DMS 273 (cell line): Measurements from ENCODE around the gene SEC61G.

ENCODE experiments used
- DNase-seq: peaks from one replicate; lab custom pipeline; 2025; ENCODE audit not compliant: unreplicated experiment; lab: John Stamatoyannopoulos, UW

Gene SEC61G

GRCh38 chr7:54769203-54769602 lies 10.2 kb upstream of the SEC61G start:
- DNase-seq = no peak

GRCh38 chr7:54764861-54765260 lies 5.8 kb upstream of the SEC61G start:
- DNase-seq = no peak

- no peak for DNase-seq
These were observed 1.3 kb downstream of the SEC61G start for GRCh38 chr7:54757711-54758110.

GRCh38 chr7:54749200-54749599 lies 9.8 kb downstream of the SEC61G start:
- DNase-seq = no peak

GRCh38 chr7:54747234-54747633 lies 11.8 kb downstream of the SEC61G start:
- no peak for DNase-seq

- DNase-seq = no peak
These were observed 15.4 kb downstream of the SEC61G start for GRCh38 chr7:54743580-54743979.

GRCh38 chr7:54738737-54739136 lies 20.3 kb downstream of the SEC61G start:
- no peak for DNase-seq

GRCh38 chr7:54729107-54729506 lies 29.9 kb downstream of the SEC61G start:
- no peak for DNase-seq

- DNase-seq = no peak
These were observed 30.6 kb downstream of the SEC61G start for GRCh38 chr7:54728411-54728810.

- DNase-seq = peak; percentile 6
These were observed 33.8 kb downstream of the SEC61G start for GRCh38 chr7:54725255-54725654.

GRCh38 chr7:54722502-54722901 lies 36.5 kb downstream of the SEC61G start:
- no peak for DNase-seq

- no peak for DNase-seq
These were observed 37.0 kb downstream of the SEC61G start for GRCh38 chr7:54722026-54722425.

- no peak for DNase-seq
These were observed 39.0 kb downstream of the SEC61G start for GRCh38 chr7:54719974-54720373.

- DNase-seq = no peak
These were observed 39.6 kb downstream of the SEC61G start for GRCh38 chr7:54719425-54719824.

GRCh38 chr7:54712820-54713219 lies 46.2 kb downstream of the SEC61G start:
- DNase-seq = peak; percentile 77

- no peak for DNase-seq
These were observed 47.0 kb downstream of the SEC61G start for GRCh38 chr7:54711900-54712595.

GRCh38 chr7:54709283-54709682 lies 49.7 kb downstream of the SEC61G start:
- DNase-seq = no peak

GRCh38 chr7:54705436-54705835 lies 53.6 kb downstream of the SEC61G start:
- DNase-seq = peak; percentile 33

GRCh38 chr7:54704851-54705250 lies 54.2 kb downstream of the SEC61G start:
- DNase-seq = no peak
